GM12878 (cell line): Measurements from ENCODE around the gene LPIN2. TPM values are rescaled to one million over a fixed set of nuclear protein-coding genes. Genes with fewer than 3 reads are reported as not detected.

Source experiments
- BRCA1 ChIP-seq: IDR thresholded peaks from 2 replicates; pipeline ENCODE4 v1.6.1; 2011; ENCODE audit warnings: low read depth, low read length, improper control_type of control experiment
- KLF5 ChIP-seq: fragments of 450-650 bp; IDR thresholded peaks from 2 replicates; pipeline ENCODE4 v1.6.1; 2014; ENCODE audit warnings: mild to moderate bottlenecking; ENCODE audit not compliant: partially characterized antibody
- ZBTB11 ChIP-seq: fragments of 450-650 bp; formaldehyde crosslinking; IDR thresholded peaks from 2 replicates; pipeline ENCODE4 v1.5.0; 2022; ENCODE audit warnings: mild to moderate bottlenecking, missing genetic modification characterization
- ZNF687 ChIP-seq: fragments of 450-650 bp; IDR thresholded peaks from 2 replicates; pipeline ENCODE4 v1.6.1; 2017; ENCODE audit warnings: mild to moderate bottlenecking, moderate library complexity
- polyA plus RNA-seq, 11 experiments: library from polyadenylated mRNA; depleted of rRNA in 4 of 11; unstranded in 6 of 11; stranded (reverse) in 5 of 11; fragments of >200 nt; fragmentation: Nextera tagmentation in 4 of 11; fragmentation: Illumina TruSeq in 1 of 11; extraction: Ambion mirVana in 4 of 11; extraction: Trizol in 1 of 11; gene quantifications; 1 replicate in 1 of 11; 2 replicates in 10 of 11; pipeline versions ENCODE4 v1.2.1 to v1.2.3, GENCODE V29; 2011 to 2016; ENCODE audit warnings: inconsistent platforms in 2 of 11, missing spikeins in 2 of 11, low read depth in 1 of 11
- total RNA-seq, 4 experiments: library from RNA; depleted of rRNA in 3 of 4; stranded (reverse); fragments of >200 nt in 3 of 4; fragmentation: Illumina TruSeq in 1 of 4; extraction: Trizol in 1 of 4; gene quantifications; 2 replicates each; pipeline versions ENCODE4 v1.2.1 to v1.2.3, GENCODE V29; 2013 to 2021

The LPIN2 gene
- total and polyA plus RNA-seq, 10 of the 15 experiments (the other 5 are each of a cell fraction or from before 2014, with no cell fraction given) = 4.1 to 28.0 (median 15.9) TPM

- TF ChIP-seq ZBTB11 (CRISPR knock-in tag) (no peak), KLF5 (no peak), BRCA1 (no peak), ZNF687 (no peak)
Measured at GRCh38 chr18:2967820-2968219, 45.1 kb downstream of the LPIN2 start (continued).
